ACC112 (cell line): ENCODE measurements around the gene TMEM209.

ENCODE experiments used
- H2AFZ ChIP-seq: fragments of 200-600 bp; sonication (generic); one replicate; pipeline ENCODE4 v1.6.0; 2017; ENCODE audit warnings: antibody characterized with exemption, low read length; ENCODE audit not compliant: unreplicated experiment
- H3K27ac ChIP-seq: fragments of 200-600 bp; sonication (generic); 2 replicates; pipeline ENCODE4 v1.5.1; 2014; ENCODE audit warnings: low read depth, mild to moderate bottlenecking, antibody characterized with exemption, low read length, moderate library complexity
- H3K27me3 ChIP-seq: fragments of 200-600 bp; sonication (generic); 2 replicates; pipeline ENCODE4 v1.6.1; 2014; ENCODE audit warnings: mild to moderate bottlenecking, antibody characterized with exemption, low read length, moderate library complexity, mixed read lengths; ENCODE audit not compliant: insufficient read depth
- H3K36me3 ChIP-seq: fragments of 200-600 bp; sonication (generic); 2 replicates; pipeline ENCODE4 v1.6.1; 2016; ENCODE audit warnings: mild to moderate bottlenecking, antibody characterized with exemption, low read length, moderate library complexity, mixed read lengths; ENCODE audit not compliant: insufficient read depth
- H3K4me1 ChIP-seq: fragments of 200-600 bp; sonication (generic); one replicate; pipeline ENCODE4 v1.6.1; 2016; ENCODE audit warnings: low read length, mixed read lengths; ENCODE audit not compliant: insufficient read depth, unreplicated experiment, control insufficient read depth
- H3K4me3 ChIP-seq: fragments of 200-600 bp; sonication (generic); 2 replicates; pipeline ENCODE4 v1.5.1; 2014; ENCODE audit warnings: mild to moderate bottlenecking, low read depth, low read length
- H3K79me2 ChIP-seq: fragments of 200-600 bp; sonication (generic); one replicate; pipeline ENCODE4 v1.6.0; 2016; ENCODE audit warnings: low read length; ENCODE audit not compliant: control insufficient read depth, unreplicated experiment, insufficient read depth

The TMEM209 gene

DNA sequence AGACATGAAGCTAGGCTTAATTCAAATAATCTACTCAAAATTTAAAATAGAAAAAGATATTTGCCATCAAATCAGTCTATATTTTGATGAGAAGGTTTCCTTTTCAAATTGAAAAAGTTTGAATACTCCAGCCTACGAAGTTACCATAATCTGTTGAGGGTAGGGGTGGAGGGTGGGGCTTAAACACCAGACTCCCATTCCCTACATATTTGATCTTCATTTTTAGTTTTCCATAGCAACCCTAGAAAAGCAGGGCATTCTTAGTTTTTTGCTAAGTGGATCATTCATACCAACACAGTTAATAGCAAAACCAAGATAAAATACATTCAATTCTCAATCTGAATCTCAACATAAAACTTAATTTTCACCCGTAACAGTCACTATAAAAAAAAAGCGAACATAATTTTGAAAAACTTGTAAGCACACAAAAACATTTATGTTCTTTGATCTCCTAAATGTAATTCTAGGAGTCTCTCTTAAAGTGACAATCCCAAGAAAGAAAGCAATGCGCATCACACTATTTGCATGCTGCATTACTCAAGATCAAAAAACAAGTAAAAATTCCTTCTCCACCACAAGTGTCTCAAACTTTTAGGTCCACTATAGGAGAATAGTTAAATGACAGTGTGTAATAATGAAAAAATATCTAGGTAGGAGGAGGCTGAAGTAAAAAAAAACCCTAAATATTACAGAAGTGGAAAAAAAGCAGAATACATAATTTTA lies 30.8 kb downstream of the TMEM209 start:
- Histone ChIP-seq H3K27me3 (no peaks in the 10 kb centered on the region), H3K4me1 (no peaks in the 10 kb centered on the region), H3K36me3 (peaks cover 21% of the 10 kb centered on the region), H3K4me3 (no peak overlapping the region), H2AFZ (no peak overlapping the region), H3K27ac (no peak overlapping the region), H3K79me2 (no peaks in the 10 kb centered on the region)

GRCh38 chr7:130162196-130162595 lies 43.0 kb downstream of the TMEM209 start:
- Histone ChIP-seq H3K4me1 (no peaks in the 10 kb centered on the region), H3K36me3 (peaks cover 31% of the 10 kb centered on the region), H3K27ac (no peak overlapping the region), H3K4me3 (no peak overlapping the region), H3K79me2 (no peaks in the 10 kb centered on the region), H2AFZ (no peak overlapping the region), H3K27me3 (no peaks in the 10 kb centered on the region)

DNA sequence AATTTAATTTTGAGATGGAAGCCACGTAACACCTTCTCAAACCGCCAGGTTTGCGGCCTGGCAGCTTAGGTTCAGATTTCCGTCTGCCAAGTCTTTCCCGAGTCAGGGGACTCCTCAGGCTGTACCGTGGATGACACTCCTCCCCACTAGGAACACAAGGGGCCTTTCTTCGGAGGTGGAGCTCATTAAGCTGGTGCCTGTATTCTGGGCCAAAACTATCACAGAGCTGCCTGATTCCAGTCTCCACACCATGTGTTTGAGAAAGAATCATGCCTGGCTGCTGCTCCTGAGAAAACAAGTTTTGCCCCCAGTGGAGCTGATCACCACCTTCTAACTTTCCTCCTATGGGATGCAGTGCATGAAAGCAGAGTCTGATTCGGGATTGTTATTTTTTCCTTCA lies 44.8 kb downstream of the TMEM209 start:
- H3K4me1 ChIP-seq, result no peaks in the 10 kb centered on the region
- peaks cover 28% of the 10 kb centered on the region for H3K36me3 ChIP-seq
- no peaks in the 10 kb centered on the region for H3K27me3 ChIP-seq
- H3K4me3 ChIP-seq, result no peak overlapping the region
- H3K27ac ChIP-seq, result no peak overlapping the region
- H3K79me2 ChIP-seq, result no peaks in the 10 kb centered on the region
- no peak overlapping the region for H2AFZ ChIP-seq

- Histone ChIP-seq H3K27me3 (no peaks in the 10 kb centered on the region), H3K4me1 (no peaks in the 10 kb centered on the region), H2AFZ (no peak overlapping the region), H3K36me3 (peaks cover 25% of the 10 kb centered on the region), H3K4me3 (no peak overlapping the region), H3K27ac (no peak overlapping the region), H3K79me2 (no peaks in the 10 kb centered on the region)
These were observed 45.2 kb downstream of the TMEM209 start for GRCh38 chr7:130160023-130160422.

DNA sequence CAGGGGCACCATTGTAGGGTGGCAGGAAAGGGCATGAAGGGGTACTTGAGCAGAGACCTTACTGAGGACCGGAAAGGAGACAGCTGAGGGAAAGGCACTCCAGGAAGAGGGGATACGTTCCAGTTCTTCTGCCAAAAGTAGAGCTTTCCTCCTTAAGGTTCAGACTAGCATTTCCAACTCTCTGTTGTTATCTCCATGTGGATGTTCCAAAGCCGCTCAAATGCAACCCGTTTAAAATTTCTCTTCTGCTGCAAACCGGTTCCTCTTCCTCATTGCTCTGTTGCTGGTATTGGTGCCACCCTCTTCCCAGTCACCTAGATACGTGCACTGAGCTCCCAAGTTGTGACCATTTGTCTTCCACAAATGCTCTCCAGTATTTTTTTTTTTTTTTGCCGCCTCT lies 47.5 kb downstream of the TMEM209 start:
- Histone ChIP-seq H3K27ac (no peak overlapping the region), H3K4me1 (peaks cover 5% of the 10 kb centered on the region), H3K79me2 (no peaks in the 10 kb centered on the region), H3K36me3 (peaks cover 22% of the 10 kb centered on the region), H2AFZ (no peak overlapping the region), H3K27me3 (no peaks in the 10 kb centered on the region), H3K4me3 (no peak overlapping the region)

GRCh38 chr7:130156140-130156539 lies 49.1 kb downstream of the TMEM209 start:
- H3K36me3 ChIP-seq, result 0 out of 2 replicates have a peak, but pooled peaks cover 12% of the 10 kb centered on the region
- no peaks in the 10 kb centered on the region for H3K27me3 ChIP-seq
- H3K4me3 ChIP-seq, result no peak overlapping the region
- no peaks in the 10 kb centered on the region for H3K79me2 ChIP-seq
- H2AFZ ChIP-seq, result no peak overlapping the region
- H3K4me1 ChIP-seq, result peaks cover 7% of the 10 kb centered on the region
- no peak overlapping the region for H3K27ac ChIP-seq

DNA sequence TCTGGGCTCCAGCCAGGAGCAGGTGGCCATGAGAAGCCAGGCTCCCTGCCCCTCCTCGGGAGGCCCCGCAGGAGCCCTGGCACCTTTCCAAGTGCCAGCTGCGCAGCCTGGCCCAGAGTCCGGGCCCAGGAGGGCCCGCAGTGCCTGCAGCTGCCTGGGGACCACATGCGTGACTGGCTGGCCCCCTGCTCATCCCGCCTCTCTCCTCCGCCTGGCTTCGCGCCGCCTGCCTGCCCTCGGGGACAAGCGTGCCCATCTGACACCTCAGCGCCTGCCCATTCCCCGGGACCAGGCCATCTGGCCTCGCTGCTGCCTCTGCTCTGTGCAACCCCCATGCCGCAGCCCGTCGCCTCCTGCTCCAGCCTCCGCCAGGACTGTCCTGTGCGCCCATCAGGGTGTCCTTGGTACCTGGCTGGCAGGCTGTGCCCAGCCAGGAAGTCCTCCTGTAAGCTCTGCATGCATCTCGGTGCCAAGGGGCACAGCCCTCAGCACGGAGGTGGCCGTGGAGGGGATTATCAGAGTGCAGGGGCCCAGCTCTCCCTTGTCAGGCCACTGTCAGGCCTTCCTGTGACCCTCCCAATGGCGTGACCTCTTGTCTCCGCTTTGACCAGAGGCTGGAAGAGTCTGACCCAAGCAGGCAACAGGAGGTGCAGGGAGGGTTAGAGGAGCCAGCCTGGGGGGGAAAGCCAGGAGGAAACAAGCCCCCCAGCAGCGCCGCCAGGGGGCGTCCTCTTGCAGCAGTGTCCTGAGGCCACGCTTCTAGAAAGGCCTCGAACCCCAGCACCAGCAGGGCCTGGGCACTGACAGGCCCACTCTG lies 50.5 kb downstream of the TMEM209 start:
- Histone ChIP-seq H3K27ac (no peak overlapping the region), H3K79me2 (no peaks in the 10 kb centered on the region), H3K27me3 (no peaks in the 10 kb centered on the region), H3K4me1 (peaks cover 7% of the 10 kb centered on the region), H3K36me3 (0 out of 2 replicates have a peak, but pooled peaks cover 4% of the 10 kb centered on the region), H2AFZ (no peak overlapping the region), H3K4me3 (no peak overlapping the region)

DNA sequence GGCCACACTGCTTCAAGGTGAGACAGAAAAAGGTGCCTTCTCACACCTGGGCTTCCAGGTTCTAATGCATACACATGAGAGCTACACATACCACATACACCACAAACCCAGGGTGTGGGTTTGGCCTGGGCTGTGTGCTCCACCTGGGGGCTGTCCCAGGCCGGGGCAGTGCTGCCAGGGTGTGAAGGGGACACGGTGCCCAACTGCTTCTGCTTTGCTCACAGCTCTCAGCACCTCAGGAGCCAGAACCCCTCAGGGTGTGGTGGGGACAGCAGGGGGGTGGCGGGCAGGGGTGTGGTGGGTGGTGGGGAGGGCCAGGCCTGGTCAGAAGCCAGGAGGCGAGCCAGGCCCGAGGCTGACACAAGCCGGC lies 51.1 kb downstream of the TMEM209 start:
- Histone ChIP-seq H3K27ac (no peak overlapping the region), H2AFZ (no peak overlapping the region)

DNA sequence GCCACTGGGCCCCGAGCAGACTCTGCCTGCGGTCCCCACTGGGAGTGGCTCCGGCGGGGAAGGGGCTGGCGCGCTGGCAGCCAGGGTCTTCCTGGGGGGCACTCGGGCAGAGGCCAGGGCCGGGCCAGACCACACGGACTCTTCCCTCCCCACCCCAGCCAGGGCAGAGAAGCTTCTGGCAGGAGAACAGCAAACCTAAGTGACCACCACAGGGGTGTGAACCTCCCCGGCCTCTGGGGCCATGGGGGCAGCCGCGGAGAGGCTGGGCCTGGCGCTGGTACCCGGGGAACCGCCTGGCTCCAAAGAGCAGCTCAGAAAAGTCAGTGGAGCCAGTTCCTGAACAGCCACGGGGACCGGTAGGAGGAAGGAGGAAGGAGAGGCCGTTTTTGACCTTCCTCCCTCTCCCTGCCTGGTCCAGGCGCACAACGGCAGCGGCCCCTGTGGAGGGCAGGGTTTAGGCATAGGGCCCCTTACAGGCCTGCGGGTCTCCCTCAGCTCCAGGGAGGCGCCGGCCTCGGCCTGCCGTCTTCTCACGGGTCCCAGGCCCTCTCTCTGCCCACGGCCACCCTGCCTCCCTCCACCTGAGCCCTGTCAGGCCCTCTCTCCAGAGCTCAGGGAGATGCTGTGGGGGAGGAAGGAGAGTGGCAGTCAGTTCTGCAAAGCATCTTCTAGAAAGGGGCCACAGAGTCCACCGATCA lies 51.8 kb downstream of the TMEM209 start:
- no peaks in the 10 kb centered on the region for H3K79me2 ChIP-seq
- no peak overlapping the region for H2AFZ ChIP-seq
- no peaks in the 10 kb centered on the region for H3K27me3 ChIP-seq
- H3K4me3 ChIP-seq, result no peak overlapping the region
- no peaks in the 10 kb centered on the region for H3K36me3 ChIP-seq
- H3K27ac ChIP-seq, result no peak overlapping the region
- peaks cover 7% of the 10 kb centered on the region for H3K4me1 ChIP-seq

More for the DNA sequence above, 51.1 kb downstream of the TMEM209 start:
- Histone ChIP-seq H3K36me3 (no peaks in the 10 kb centered on the region), H3K79me2 (no peaks in the 10 kb centered on the region), H3K27me3 (no peaks in the 10 kb centered on the region), H3K4me1 (peaks cover 7% of the 10 kb centered on the region), H3K4me3 (no peak overlapping the region)

DNA sequence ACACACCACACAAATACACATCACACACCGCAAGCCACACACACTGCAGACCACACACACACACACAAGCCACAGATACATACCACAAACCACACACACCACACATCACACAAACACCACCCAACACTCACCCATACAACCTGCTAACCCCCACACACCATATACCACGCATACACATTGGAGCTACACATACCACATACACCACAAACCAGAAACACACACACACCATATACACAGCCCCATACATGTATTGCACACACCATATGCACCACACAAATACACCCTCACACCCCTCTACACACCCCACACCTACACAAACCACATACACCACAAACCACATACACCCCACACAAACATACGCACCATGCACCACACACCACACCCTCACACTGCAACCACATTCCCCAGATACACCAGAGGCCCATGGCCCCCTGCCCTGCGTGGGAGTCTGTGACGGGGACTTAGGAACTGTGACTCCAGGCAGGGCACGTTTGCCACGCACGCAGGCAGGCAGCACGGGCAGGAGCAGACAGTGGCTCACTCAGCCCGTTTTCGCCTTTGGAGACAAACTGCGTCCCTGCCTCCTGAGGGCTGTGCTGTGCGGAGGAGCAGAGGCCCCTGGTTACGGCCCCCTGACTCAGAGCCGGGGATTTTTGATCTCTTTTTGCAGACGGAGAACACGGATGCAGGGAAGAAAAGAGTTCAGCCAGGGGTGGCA lies 52.6 kb downstream of the TMEM209 start:
- H3K27ac ChIP-seq, result no peak overlapping the region
- no peak overlapping the region for H2AFZ ChIP-seq
- no peaks in the 10 kb centered on the region for H3K36me3 ChIP-seq
- H3K4me1 ChIP-seq, result peaks cover 7% of the 10 kb centered on the region
- H3K27me3 ChIP-seq, result no peaks in the 10 kb centered on the region
- no peak overlapping the region for H3K4me3 ChIP-seq
- no peaks in the 10 kb centered on the region for H3K79me2 ChIP-seq
